ENCODE results near the gene SLC17A1.

DNA sequence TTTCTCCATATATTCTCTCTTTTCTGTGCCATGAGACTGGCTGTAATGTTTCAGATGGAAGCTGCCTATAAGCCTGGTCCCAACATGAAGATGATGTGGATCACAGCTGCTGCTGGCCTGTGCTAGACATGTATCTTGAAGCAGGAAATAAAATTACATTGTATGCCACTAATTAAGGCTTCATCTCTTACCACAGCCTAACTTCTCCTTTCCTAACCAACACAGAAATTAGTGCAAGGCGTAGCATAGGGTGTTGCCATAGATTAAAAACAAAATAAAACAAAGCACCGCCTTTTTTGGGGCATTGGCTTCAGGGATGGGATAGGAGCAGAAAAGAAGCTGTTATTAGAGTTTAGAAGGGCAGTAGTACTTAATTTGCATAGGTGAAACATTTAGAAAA, 82.0 kb downstream of the SLC17A1 start:
- TF ChIP-seq, protein P1, sequence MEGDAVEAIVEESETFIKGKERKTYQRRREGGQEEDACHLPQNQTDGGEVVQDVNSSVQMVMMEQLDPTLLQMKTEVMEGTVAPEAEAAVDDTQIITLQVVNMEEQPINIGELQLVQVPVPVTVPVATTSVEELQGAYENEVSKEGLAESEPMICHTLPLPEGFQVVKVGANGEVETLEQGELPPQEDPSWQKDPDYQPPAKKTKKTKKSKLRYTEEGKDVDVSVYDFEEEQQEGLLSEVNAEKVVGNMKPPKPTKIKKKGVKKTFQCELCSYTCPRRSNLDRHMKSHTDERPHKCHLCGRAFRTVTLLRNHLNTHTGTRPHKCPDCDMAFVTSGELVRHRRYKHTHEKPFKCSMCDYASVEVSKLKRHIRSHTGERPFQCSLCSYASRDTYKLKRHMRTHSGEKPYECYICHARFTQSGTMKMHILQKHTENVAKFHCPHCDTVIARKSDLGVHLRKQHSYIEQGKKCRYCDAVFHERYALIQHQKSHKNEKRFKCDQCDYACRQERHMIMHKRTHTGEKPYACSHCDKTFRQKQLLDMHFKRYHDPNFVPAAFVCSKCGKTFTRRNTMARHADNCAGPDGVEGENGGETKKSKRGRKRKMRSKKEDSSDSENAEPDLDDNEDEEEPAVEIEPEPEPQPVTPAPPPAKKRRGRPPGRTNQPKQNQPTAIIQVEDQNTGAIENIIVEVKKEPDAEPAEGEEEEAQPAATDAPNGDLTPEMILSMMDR (IDR thresholded peaks at IDR 0.05), result no peak
- TF ChIP-seq POLR2A (IDR thresholded peaks at IDR 0.05; ENCODE audit: low read depth), result no peak
- TF ChIP-seq POLR2AphosphoS5 (IDR thresholded peaks at IDR 0.05), result no peak
- no peak for TF ChIP-seq EP300 (IDR thresholded peaks at IDR 0.05)

All from esophagus muscularis mucosa (tissue), 4 donors.